Stimulated activated naive CD8-positive, alpha-beta T cell treated with anti-CD3 and anti-CD28 coated beads, Interleukin-15, Interleukin-2, amounts not matched to agents 100 U/mL and 50 U/mL, for 24 hours (primary cell): Measurements from ENCODE around the gene PALM.
"Not testable (repeated sequence)": the region's sequence is repeated elsewhere in the genome, so short reads cannot be mapped to it uniquely, and the experiment has no call there.

Experiments
- ATAC-seq: fragments of 150-1000 bp; cut with Tn5 transposase; one replicate; pipeline ENCODE4 v1.10.0; 2021
- DNase-seq: peaks from one replicate; pipeline ENCODE4 v3.0.0; 2021

Gene PALM

GRCh38 chr19:679418-680286 lies 29.1 kb upstream of the PALM start:
- ATAC-seq (peak; percentile 0), DNase-seq (peak; percentile 60)

GRCh38 chr19:680287-681028 lies 28.3 kb upstream of the PALM start:
- DNase-seq (peak; percentile 100), ATAC-seq (peak; percentile 84)

GRCh38 chr19:681029-682019 lies 27.4 kb upstream of the PALM start:
- ATAC-seq: no peak
- peak; percentile 96 for DNase-seq

GRCh38 chr19:682678-683320 lies 25.9 kb upstream of the PALM start:
- ATAC-seq (no peak), DNase-seq (no peak)

- DNase-seq (no peak), ATAC-seq (no peak)
Measured at GRCh38 chr19:685454-685931, 23.2 kb upstream of the PALM start.

GRCh38 chr19:686589-687297 lies 22.0 kb upstream of the PALM start:
- peak; percentile 14 for ATAC-seq

GRCh38 chr19:687569-688166 lies 21.1 kb upstream of the PALM start:
- DNase-seq (no peak), ATAC-seq (no peak)

More at GRCh38 chr19:686589-687297, 22.0 kb upstream of the PALM start:
- no peak for DNase-seq

GRCh38 chr19:688214-688613 lies 20.5 kb upstream of the PALM start:
- no peak for DNase-seq
- no peak for ATAC-seq

GRCh38 chr19:688992-689391 lies 19.7 kb upstream of the PALM start:
- no peak for DNase-seq
- ATAC-seq: no peak

GRCh38 chr19:690203-690602 lies 18.5 kb upstream of the PALM start:
- DNase-seq (no peak), ATAC-seq (no peak)

GRCh38 chr19:694481-695351 lies 14.0 kb upstream of the PALM start:
- no peak for DNase-seq
- peak; percentile 32 for ATAC-seq

- DNase-seq (no peak), ATAC-seq (peak; percentile 14)
Measured at GRCh38 chr19:695352-695949, 13.3 kb upstream of the PALM start, which contains the start of gene PRSS57. Gene PRSS57 (minus strand): TSS chr19:695452. CDS start chr19:695430, 22 bp downstream.

- ATAC-seq: not testable (repeated sequence)
Measured at GRCh38 chr19:698529-698928, 10.2 kb upstream of the PALM start.

GRCh38 chr19:699885-700284 lies 8.8 kb upstream of the PALM start:
- not testable (repeated sequence) for DNase-seq, ATAC-seq

More at GRCh38 chr19:698529-698928, 10.2 kb upstream of the PALM start:
- not testable (repeated sequence) for DNase-seq

GRCh38 chr19:702847-703246 lies 5.9 kb upstream of the PALM start:
- not testable (repeated sequence) for DNase-seq, ATAC-seq

GRCh38 chr19:703329-703650 lies 5.4 kb upstream of the PALM start:
- no peak for ATAC-seq
- no peak for DNase-seq

GRCh38 chr19:703651-704446 lies 4.9 kb upstream of the PALM start:
- ATAC-seq (peak; percentile 62), DNase-seq (peak; percentile 76)

- ATAC-seq (no peak), DNase-seq (no peak)
Measured at GRCh38 chr19:704447-704741, 4.3 kb upstream of the PALM start.
